ENCODE data around the gene APOBEC4. TPM values are rescaled to one million over a fixed set of nuclear protein-coding genes. Genes with fewer than 3 reads are reported as not detected.

APOBEC4 gene
- total and polyA plus RNA-seq, 2 of the 13 experiments (the other 11 are each of a cell fraction or from before 2014, with no cell fraction given), result not detected

- TF ChIP-seq, protein P1, sequence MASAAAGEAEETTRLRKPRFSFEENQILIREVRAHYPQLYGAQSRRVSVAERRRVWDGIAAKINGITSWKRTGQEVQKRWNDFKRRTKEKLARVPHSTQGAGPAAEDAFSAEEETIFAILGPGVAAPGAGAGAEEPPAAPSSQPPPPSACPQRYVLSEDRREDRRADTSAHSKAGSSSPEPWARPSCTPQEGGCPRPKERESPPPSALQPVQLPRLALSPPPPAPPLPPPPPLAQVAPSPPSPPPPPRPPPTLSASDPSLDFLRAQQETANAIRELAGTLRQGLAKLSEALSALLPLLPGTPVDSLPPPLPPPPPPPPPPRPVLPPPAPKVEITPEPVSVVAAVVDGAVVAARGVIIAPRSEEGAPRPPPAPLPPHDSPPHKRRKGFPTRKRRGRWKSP (CRISPR knock-in tag; IDR thresholded peaks at IDR 0.05), result 0 out of 2 replicates have a peak, but pooled peaks have one; percentile 39
- TF ChIP-seq NFE2 (CRISPR knock-in tag; IDR thresholded peaks at IDR 0.05) (no peak), REL (CRISPR knock-in tag; conservative IDR thresholded peaks at IDR 0.05) (peak; percentile 48; the same call in 1 of the 2 replicates), ELK4 (CRISPR knock-in tag; IDR thresholded peaks at IDR 0.05; ENCODE audit: borderline replicate concordance) (no peak), ZKSCAN1 (IDR thresholded peaks at IDR 0.05; ENCODE audit: low read length) (no peak), ZNF788 (CRISPR knock-in tag; IDR thresholded peaks at IDR 0.05; ENCODE audit: borderline replicate concordance) (peak; percentile 81; the same call in 1 of the 2 replicates), THAP8 (CRISPR knock-in tag; IDR thresholded peaks at IDR 0.05; ENCODE audit: borderline replicate concordance) (no peak), ZNF781 (CRISPR knock-in tag; IDR thresholded peaks at IDR 0.05; ENCODE audit: borderline replicate concordance, not compliant biosample characterization) (no peak), SKIL (CRISPR knock-in tag; IDR thresholded peaks at IDR 0.05; ENCODE audit: borderline replicate concordance) (peak; percentile 43; the same call in 1 of the 2 replicates), KMT2B (CRISPR knock-in tag; IDR thresholded peaks at IDR 0.05) (peak; percentile 55), ZNF552 (CRISPR knock-in tag; IDR thresholded peaks at IDR 0.05; ENCODE audit: borderline replicate concordance) (no peak), KDM3A (CRISPR knock-in tag; IDR thresholded peaks at IDR 0.05; ENCODE audit: low read depth) (no peak), SNAI1 (CRISPR knock-in tag; IDR thresholded peaks at IDR 0.05; ENCODE audit: borderline replicate concordance) (peak; percentile 61; the same call in 1 of the 2 replicates), GABPA (IDR thresholded peaks at IDR 0.05; ENCODE audit: low read depth, low read length) (no peak; the same call in 1 of the 2 replicates), GABPA (CRISPR knock-in tag; IDR thresholded peaks at IDR 0.05; ENCODE audit: low read depth) (peak; percentile 76), DMAP1 (CRISPR knock-in tag; IDR thresholded peaks at IDR 0.05) (peak; percentile 66; the same call in 1 of the 2 replicates), MAFK (conservative IDR thresholded peaks at IDR 0.05 in 1 of 2, IDR thresholded peaks at IDR 0.05 in 1 of 2; ENCODE audit: low read length in 2 of 2) (no peak), WIZ (CRISPR knock-in tag; IDR thresholded peaks at IDR 0.05) (no peak), ZNF615 (CRISPR knock-in tag; IDR thresholded peaks at IDR 0.05; ENCODE audit: borderline replicate concordance) (no peak), ATF7 (IDR thresholded peaks at IDR 0.05) (peak; percentile 34), ATF7 (CRISPR knock-in tag; IDR thresholded peaks at IDR 0.05) (no peak; the same call in 1 of the 2 replicates), ZNF883 (CRISPR knock-in tag; IDR thresholded peaks at IDR 0.05; ENCODE audit: not compliant biosample characterization) (peak; percentile 52)
- TF ChIP-seq, protein P2, sequence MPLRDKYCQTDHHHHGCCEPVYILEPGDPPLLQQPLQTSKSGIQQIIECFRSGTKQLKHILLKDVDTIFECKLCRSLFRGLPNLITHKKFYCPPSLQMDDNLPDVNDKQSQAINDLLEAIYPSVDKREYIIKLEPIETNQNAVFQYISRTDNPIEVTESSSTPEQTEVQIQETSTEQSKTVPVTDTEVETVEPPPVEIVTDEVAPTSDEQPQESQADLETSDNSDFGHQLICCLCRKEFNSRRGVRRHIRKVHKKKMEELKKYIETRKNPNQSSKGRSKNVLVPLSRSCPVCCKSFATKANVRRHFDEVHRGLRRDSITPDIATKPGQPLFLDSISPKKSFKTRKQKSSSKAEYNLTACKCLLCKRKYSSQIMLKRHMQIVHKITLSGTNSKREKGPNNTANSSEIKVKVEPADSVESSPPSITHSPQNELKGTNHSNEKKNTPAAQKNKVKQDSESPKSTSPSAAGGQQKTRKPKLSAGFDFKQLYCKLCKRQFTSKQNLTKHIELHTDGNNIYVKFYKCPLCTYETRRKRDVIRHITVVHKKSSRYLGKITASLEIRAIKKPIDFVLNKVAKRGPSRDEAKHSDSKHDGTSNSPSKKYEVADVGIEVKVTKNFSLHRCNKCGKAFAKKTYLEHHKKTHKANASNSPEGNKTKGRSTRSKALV (CRISPR knock-in tag; IDR thresholded peaks at IDR 0.05), result 0 out of 2 replicates have a peak, but pooled peaks have one; percentile 42
These were observed 17.3 kb downstream of the APOBEC4 start, which contains the start of gene ARPC5 (continued) for GRCh38 chr1:183635606-183636333.
